Transverse colon (tissue), 4 donors: ENCODE data around the gene TBX2. TPM values are rescaled to one million over a fixed set of nuclear protein-coding genes. Genes with fewer than 3 reads are reported as not detected.

Experiments used
- DNase-seq: peaks from one replicate; pipeline ENCODE4 v3.0.0-alpha.2; 2019
- H3K27ac ChIP-seq, 4 donors: fragments of 200-600 bp; sonication (generic); 2 replicates each; pipeline ENCODE4 v1.5.1; 2016 to 2018; ENCODE audit warnings: inconsistent platforms in 4 of 4
- H3K27me3 ChIP-seq: fragments of 200-600 bp; sonication (generic); 2 replicates; pipeline ENCODE4 v1.5.1; 2017; ENCODE audit warnings: inconsistent platforms
- H3K36me3 ChIP-seq, 4 donors: fragments of 200-600 bp; sonication (generic); 2 replicates each; pipeline ENCODE4 v1.5.1; 2017 to 2019; ENCODE audit warnings: inconsistent platforms in 4 of 4
- H3K4me1 ChIP-seq, 4 donors: fragments of 200-600 bp; sonication (generic); 2 replicates each; pipeline ENCODE4 v1.5.1; 2017 to 2020; ENCODE audit warnings: inconsistent platforms in 4 of 4
- H3K4me3 ChIP-seq, 4 donors: fragments of 200-600 bp; sonication (generic); 1 replicate in 1 of 4; 2 replicates in 3 of 4; pipeline versions ENCODE4 v1.5.1 to v1.6.1; 2017 to 2019; ENCODE audit warnings: inconsistent platforms in 4 of 4
- H3K9me3 ChIP-seq, 2 donors: fragments of 200-600 bp; sonication (generic); 2 replicates each; pipeline ENCODE4 v1.5.1; 2017 to 2019; ENCODE audit warnings: inconsistent platforms in 2 of 2
- EP300 ChIP-seq: sonication (generic); formaldehyde crosslinking; IDR thresholded peaks from one replicate; pipeline ENCODE4 v1.6.1; 2017; ENCODE audit warnings: antibody characterized with exemption, low read depth
- POLR2A ChIP-seq: fragments of 450-650 bp; IDR thresholded peaks from one replicate; pipeline ENCODE4 v1.6.1; 2016; ENCODE audit warnings: antibody characterized with exemption, mild to moderate bottlenecking, moderate library complexity
- POLR2AphosphoS5 ChIP-seq, 3 donors: sonication (generic); formaldehyde crosslinking; IDR thresholded peaks; one replicate each; pipeline ENCODE4 v1.6.1; 2016; ENCODE audit warnings: antibody characterized with exemption in 3 of 3
- WGBS, 2 donors: methylation state at CpG; one replicate each; pipeline ENCODE4 v1.1.5; 2018; ENCODE audit warnings: low coverage in 1 of 2; 5-methylcytosine and 5-hydroxymethylcytosine counted together
- in situ Hi-C, 4 donors: fragments of 200-750 bp; cut with MboI; loops; one replicate each; pipeline versions ENCODE4 v1.15.0 to v1.15.1; 2017; ENCODE audit warnings: low sequenced_read_pairs in 3 of 4, low pct_ligation_motif_present in 1 of 4, low pct_unique_long_range_greater_than_20kb in 1 of 4
- intact Hi-C: fragments of 100-400 bp; cut with DNase I; formaldehyde crosslinking; loops from one replicate; pipeline ENCODE4 v1.15.1; 2023; ENCODE audit warnings: low total_unique reads
- total RNA-seq, 4 donors: library from RNA; depleted of rRNA; stranded (reverse); fragments of >200 nt; gene quantifications; one replicate each; pipeline ENCODE4 v1.1.0, GENCODE V29; 2016
- TF ChIP-seq, protein P1 (sequence below), 5 experiments: fragments of 200-600 bp in 3 of 5; fragments of 450-650 bp in 2 of 5; sonication (generic) in 3 of 5; IDR thresholded peaks; 1 replicate in 2 of 5; 2 replicates in 3 of 5; pipeline ENCODE4 v1.5.1; 2016 to 2017; ENCODE audit warnings: antibody characterized with exemption in 5 of 5, inconsistent platforms in 3 of 5, mild to moderate bottlenecking in 2 of 5, moderate library complexity in 1 of 5

The TBX2 gene
- total RNA-seq, 4 donors from 2014 or later: 2.6 to 13.5 (median 8.7) TPM

DNA sequence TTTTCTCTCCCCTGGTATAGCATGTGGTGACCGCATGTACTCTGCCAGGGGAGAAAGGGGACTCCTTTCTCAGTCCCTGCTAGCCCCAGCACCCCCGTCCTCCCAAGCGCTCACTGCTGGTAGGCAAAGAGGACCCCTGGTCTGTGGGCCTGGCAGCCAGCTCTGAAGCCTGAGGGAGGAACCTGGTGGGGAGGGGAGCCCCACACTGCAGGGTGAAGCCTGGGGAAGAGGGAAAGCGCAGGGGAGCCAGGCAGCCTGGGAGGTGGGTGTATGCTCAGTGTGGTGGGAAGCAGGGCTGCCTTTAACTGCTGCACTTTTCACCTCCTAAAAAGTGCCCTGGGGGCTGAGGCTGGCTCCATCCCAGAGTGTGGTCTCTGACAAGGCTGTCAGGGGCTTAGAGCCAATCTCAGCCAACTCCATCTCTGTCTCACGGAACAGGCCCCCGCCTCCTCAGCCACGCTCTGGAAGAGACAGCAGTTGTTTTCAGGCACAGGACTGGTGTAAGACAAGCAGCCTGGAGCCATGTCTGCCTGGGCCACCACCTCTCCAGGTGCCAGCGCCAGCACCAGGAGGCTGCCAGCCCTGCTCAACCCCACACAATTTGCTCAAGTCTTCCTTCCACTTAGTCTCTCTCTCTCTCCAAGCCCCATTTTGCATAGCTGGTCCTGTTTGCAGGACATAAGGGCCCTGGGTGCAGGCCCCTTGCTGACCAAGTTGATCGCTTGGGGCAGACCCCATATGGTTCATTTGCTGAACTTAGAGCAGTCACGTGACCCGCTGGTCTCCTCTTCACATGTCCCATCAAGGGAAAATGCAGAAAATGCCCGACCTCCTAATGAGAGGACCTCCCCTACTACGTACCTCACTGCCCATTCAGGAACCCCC lies 14.7 kb upstream of the TBX2 start:
- Histone ChIP-seq H3K27me3 (peaks cover 7% of the 10 kb centered on the region), H3K9me3 (no peaks in the 10 kb centered on the region), H3K36me3 (no peaks in the 10 kb centered on the region), H3K4me1 (peaks cover 0 to 5% (median 2%) of the 10 kb centered on the region in 4 donors), H3K27ac (no peak overlapping the region), H3K4me3 (no peak overlapping the region)
- in situ Hi-C loops: loop anchor here (10.0 to 25.0 kb wide), 6 partner anchors 148 to 673 kb away; no protein-coding TSS in a partner anchor
- 91% methylated on average over 13 of the region's 13 CpGs; no CpG with 5 or more reads in 1 of the 2 donors for WGBS, 2 donors
- TF ChIP-seq, protein P1, sequence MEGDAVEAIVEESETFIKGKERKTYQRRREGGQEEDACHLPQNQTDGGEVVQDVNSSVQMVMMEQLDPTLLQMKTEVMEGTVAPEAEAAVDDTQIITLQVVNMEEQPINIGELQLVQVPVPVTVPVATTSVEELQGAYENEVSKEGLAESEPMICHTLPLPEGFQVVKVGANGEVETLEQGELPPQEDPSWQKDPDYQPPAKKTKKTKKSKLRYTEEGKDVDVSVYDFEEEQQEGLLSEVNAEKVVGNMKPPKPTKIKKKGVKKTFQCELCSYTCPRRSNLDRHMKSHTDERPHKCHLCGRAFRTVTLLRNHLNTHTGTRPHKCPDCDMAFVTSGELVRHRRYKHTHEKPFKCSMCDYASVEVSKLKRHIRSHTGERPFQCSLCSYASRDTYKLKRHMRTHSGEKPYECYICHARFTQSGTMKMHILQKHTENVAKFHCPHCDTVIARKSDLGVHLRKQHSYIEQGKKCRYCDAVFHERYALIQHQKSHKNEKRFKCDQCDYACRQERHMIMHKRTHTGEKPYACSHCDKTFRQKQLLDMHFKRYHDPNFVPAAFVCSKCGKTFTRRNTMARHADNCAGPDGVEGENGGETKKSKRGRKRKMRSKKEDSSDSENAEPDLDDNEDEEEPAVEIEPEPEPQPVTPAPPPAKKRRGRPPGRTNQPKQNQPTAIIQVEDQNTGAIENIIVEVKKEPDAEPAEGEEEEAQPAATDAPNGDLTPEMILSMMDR (IDR thresholded peaks at IDR 0.05): no peak
- TF ChIP-seq POLR2A (no peak), POLR2AphosphoS5 (IDR thresholded peaks at IDR 0.05) (no peak)
- DNase-seq: no peak
- intact Hi-C loops: no loop called here

DNA sequence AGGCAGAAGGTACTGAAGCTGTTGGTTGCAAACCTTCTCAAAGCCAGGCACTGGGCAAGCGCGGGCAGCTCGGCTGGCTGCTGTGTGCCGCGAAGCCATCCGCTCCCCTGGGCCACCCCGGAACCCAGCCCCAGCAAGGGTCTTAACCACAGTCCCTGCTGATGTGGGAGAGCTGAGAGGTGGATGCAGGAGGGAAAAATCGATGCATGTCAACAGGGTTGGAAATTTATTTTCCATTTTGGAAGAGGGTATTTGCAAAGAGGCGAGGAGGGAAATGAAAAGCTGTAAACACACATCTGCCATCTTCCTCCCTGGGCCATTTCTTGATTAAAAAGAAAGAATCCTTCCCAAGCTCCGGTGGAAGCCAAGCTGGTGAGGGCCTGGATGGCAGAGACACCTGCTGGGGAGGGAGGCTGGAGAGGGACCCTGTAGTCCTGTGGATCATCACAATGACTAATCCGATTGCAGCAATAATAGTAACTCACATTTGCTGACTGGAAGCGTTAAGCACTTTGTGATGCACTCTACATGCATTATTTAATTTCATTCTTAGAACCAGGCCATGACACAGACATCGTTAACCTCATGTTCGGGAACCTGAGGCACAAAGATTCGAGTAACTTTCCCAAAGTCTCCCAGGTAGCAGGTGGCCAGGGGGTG lies 13.9 kb upstream of the TBX2 start:
- no peaks in the 10 kb centered on the region for H3K36me3 ChIP-seq
- no peak for TF ChIP-seq POLR2A
- TF ChIP-seq POLR2AphosphoS5 (IDR thresholded peaks at IDR 0.05): no peak
- TF ChIP-seq, protein P1 (IDR thresholded peaks at IDR 0.05): no peak
- no peak for TF ChIP-seq EP300
- H3K9me3 ChIP-seq: no peaks in the 10 kb centered on the region
- DNase-seq: no peak
- intact Hi-C loops (no loop called here), in situ Hi-C loops (loop anchor here (10.0 to 25.0 kb wide), 6 partner anchors 148 to 673 kb away; no protein-coding TSS in a partner anchor)
- H3K27ac ChIP-seq: no peak overlapping the region
- H3K4me1 ChIP-seq: peaks cover 0 to 7% (median 2%) of the 10 kb centered on the region in 4 donors
- 89 to 90% methylated on average over 7 to 15 of the region's 15 CpGs for WGBS, 2 donors
- peaks cover 7% of the 10 kb centered on the region for H3K27me3 ChIP-seq
- no peak overlapping the region for H3K4me3 ChIP-seq

DNA sequence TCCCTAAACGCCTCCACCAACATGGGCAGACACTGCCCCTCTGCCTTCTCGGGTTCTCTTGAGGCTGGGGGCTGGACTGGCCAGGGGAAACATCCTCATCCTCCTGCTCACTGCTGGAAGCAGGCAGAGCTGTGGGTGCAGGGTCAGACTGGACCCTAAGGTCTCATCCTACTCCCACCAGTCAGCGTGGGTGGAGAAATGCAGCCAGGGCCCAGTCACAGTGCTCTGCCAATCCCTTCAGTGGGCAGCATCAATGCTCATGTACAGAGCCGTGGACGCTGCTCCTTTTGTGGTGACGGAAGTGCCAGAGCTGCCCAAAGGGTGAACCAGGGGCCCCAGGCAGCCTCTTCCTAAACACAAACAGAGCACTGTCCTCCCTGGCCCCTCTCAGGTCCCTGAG lies 13.4 kb upstream of the TBX2 start:
- in situ Hi-C loops (loop anchor here (10.0 to 25.0 kb wide), 6 partner anchors 149 to 674 kb away; no protein-coding TSS in a partner anchor), intact Hi-C loops (no loop called here)
- H3K4me1 ChIP-seq: peaks cover 0 to 7% (median 2%) of the 10 kb centered on the region in 4 donors
- H3K27ac ChIP-seq: no peak overlapping the region
- H3K9me3 ChIP-seq: no peaks in the 10 kb centered on the region
- DNase-seq: no peak
- WGBS, 2 donors: 86% methylated on average over 6 of the region's 6 CpGs; no CpG with 5 or more reads in 1 of the 2 donors
- no peak overlapping the region for H3K4me3 ChIP-seq
- peaks cover 7% of the 10 kb centered on the region for H3K27me3 ChIP-seq
- no peak for TF ChIP-seq EP300
- TF ChIP-seq POLR2AphosphoS5 (IDR thresholded peaks at IDR 0.05): no peak
- no peak for TF ChIP-seq POLR2A
- TF ChIP-seq, protein P1 (IDR thresholded peaks at IDR 0.05): no peak
- H3K36me3 ChIP-seq: no peaks in the 10 kb centered on the region

DNA sequence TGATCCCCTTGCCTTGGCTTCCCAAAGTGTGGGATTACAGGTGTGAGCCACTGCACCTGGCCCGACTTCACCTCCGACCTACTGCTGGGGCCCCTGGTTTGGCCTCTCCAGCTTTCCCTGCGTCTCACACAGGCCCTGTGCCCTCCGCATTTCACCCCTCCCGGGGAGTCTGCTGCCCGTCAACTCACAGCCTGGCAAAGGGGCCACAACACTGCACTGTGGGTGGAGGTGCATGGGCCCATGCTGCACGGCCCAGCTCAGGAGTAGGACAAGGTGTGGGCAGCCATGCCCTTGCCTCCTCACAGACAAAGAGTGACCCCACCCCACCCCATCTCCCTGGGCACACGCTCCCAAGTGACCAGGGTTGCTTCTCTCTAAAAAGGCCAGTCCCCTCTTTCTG lies 12.6 kb upstream of the TBX2 start:
- no peak overlapping the region for H3K4me3 ChIP-seq
- H3K27me3 ChIP-seq: peaks cover 7% of the 10 kb centered on the region
- peaks cover 0 to 7% (median 2%) of the 10 kb centered on the region in 4 donors for H3K4me1 ChIP-seq
- TF ChIP-seq EP300 (no peak), POLR2AphosphoS5 (IDR thresholded peaks at IDR 0.05) (no peak), POLR2A (no peak)
- TF ChIP-seq, protein P1 (IDR thresholded peaks at IDR 0.05): no peak
- H3K36me3 ChIP-seq: no peaks in the 10 kb centered on the region
- intact Hi-C loops: no loop called here
- no peak for DNase-seq
- 97% methylated on average over 8 of the region's 8 CpGs; no CpG with 5 or more reads in 1 of the 2 donors for WGBS, 2 donors
- in situ Hi-C loops: loop anchor here (10.0 to 25.0 kb wide), 6 partner anchors 150 to 675 kb away; no protein-coding TSS in a partner anchor
- H3K27ac ChIP-seq: no peak overlapping the region
- no peaks in the 10 kb centered on the region for H3K9me3 ChIP-seq
